Measurements from ENCODE around the gene BIN2. TPM values are rescaled to one million over a fixed set of nuclear protein-coding genes. Genes with fewer than 3 reads are reported as not detected.

BIN2 gene
- total and polyA plus RNA-seq, 10 of the 15 experiments (the other 5 are each of a cell fraction or from before 2014, with no cell fraction given) = 8.6 to 42.9 (median 32.1) TPM

DNA sequence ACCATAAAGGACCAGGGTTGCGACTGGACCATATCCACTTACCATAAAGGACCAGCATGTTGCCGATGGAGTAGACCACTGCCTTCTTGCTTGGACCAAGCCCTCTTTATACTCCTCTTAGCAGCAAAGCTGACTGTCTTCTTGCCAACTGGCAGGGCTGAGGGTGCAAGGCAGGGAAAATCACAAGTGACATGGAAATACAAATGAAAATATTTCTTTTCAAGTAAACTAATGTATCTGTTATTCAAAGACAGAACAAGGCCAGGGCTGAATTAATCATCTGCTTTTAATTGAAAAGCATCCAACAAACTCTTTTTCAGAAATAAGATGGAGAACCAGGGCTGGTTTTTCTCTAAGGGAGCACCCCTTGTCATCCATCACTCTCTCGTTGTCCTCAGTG lies 22.6 kb upstream of the BIN2 start, which contains the start of gene CELA1:
TSS of gene CELA1 (minus strand) at position 99 of the 400 bp plus-strand sequence. CDS start at position 58, 41 bp downstream.
- no peaks in the 10 kb centered on the region for H3K36me3 ChIP-seq (ENCODE audit: control insufficient read depth in 2 of 2, insufficient read depth in 2 of 2, low read length in 1 of 2)
- FAIRE-seq = no peak
- TF ChIP-seq LARP7 (IDR thresholded peaks at IDR 0.05) = no peak
- TF ChIP-seq HDAC6 (IDR thresholded peaks at IDR 0.05; ENCODE audit: unreplicated experiment) = no peak
- TF ChIP-seq, protein P1, sequence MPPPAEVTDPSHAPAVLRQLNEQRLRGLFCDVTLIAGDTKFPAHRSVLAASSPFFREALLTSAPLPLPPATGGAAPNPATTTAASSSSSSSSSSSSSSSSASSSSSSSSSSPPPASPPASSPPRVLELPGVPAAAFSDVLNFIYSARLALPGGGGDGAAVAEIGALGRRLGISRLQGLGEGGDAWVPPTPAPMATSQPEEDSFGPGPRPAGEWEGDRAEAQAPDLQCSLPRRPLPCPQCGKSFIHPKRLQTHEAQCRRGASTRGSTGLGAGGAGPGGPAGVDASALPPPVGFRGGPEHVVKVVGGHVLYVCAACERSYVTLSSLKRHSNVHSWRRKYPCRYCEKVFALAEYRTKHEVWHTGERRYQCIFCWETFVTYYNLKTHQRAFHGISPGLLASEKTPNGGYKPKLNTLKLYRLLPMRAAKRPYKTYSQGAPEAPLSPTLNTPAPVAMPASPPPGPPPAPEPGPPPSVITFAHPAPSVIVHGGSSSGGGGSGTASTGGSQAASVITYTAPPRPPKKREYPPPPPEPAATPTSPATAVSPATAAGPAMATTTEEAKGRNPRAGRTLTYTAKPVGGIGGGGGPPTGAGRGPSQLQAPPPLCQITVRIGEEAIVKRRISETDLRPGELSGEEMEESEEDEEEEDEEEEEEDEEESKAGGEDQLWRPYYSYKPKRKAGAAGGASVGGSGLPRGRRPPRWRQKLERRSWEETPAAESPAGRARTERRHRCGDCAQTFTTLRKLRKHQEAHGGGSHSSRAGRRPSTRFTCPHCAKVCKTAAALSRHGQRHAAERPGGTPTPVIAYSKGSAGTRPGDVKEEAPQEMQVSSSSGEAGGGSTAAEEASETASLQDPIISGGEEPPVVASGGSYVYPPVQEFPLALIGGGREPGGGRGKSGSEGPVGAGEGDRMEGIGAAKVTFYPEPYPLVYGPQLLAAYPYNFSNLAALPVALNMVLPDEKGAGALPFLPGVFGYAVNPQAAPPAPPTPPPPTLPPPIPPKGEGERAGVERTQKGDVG (CRISPR knock-in tag; IDR thresholded peaks at IDR 0.05) = no peak
- TF ChIP-seq POLR2AphosphoS5 (IDR thresholded peaks at IDR 0.05; ENCODE audit: low read length) = no peak
- no peak for TF ChIP-seq SMAD5 (IDR thresholded peaks at IDR 0.05; ENCODE audit: low read depth)
- no peak for TF ChIP-seq ATF7 (IDR thresholded peaks at IDR 0.05; ENCODE audit: low read depth)
- no peak for TF ChIP-seq TAF1 (IDR thresholded peaks at IDR 0.05; ENCODE audit: borderline replicate concordance, low read depth, low read length)
- TF ChIP-seq, protein P2, sequence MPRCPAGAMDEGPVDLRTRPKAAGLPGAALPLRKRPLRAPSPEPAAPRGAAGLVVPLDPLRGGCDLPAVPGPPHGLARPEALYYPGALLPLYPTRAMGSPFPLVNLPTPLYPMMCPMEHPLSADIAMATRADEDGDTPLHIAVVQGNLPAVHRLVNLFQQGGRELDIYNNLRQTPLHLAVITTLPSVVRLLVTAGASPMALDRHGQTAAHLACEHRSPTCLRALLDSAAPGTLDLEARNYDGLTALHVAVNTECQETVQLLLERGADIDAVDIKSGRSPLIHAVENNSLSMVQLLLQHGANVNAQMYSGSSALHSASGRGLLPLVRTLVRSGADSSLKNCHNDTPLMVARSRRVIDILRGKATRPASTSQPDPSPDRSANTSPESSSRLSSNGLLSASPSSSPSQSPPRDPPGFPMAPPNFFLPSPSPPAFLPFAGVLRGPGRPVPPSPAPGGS (IDR thresholded peaks at IDR 0.05; ENCODE audit: borderline replicate concordance, insufficient read depth, low read depth, low read length, poor library complexity, severe bottlenecking) = no peak
- TF ChIP-seq SMC3 (IDR thresholded peaks at IDR 0.05; ENCODE audit: borderline replicate concordance, low read length) = no peak
- TF ChIP-seq, protein P3, sequence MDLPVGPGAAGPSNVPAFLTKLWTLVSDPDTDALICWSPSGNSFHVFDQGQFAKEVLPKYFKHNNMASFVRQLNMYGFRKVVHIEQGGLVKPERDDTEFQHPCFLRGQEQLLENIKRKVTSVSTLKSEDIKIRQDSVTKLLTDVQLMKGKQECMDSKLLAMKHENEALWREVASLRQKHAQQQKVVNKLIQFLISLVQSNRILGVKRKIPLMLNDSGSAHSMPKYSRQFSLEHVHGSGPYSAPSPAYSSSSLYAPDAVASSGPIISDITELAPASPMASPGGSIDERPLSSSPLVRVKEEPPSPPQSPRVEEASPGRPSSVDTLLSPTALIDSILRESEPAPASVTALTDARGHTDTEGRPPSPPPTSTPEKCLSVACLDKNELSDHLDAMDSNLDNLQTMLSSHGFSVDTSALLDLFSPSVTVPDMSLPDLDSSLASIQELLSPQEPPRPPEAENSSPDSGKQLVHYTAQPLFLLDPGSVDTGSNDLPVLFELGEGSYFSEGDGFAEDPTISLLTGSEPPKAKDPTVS (IDR thresholded peaks at IDR 0.05; ENCODE audit: low read depth, low read length) = no peak
- TF ChIP-seq IKZF1 (conservative IDR thresholded peaks at IDR 0.05) = no peak
- TF ChIP-seq, protein P4, sequence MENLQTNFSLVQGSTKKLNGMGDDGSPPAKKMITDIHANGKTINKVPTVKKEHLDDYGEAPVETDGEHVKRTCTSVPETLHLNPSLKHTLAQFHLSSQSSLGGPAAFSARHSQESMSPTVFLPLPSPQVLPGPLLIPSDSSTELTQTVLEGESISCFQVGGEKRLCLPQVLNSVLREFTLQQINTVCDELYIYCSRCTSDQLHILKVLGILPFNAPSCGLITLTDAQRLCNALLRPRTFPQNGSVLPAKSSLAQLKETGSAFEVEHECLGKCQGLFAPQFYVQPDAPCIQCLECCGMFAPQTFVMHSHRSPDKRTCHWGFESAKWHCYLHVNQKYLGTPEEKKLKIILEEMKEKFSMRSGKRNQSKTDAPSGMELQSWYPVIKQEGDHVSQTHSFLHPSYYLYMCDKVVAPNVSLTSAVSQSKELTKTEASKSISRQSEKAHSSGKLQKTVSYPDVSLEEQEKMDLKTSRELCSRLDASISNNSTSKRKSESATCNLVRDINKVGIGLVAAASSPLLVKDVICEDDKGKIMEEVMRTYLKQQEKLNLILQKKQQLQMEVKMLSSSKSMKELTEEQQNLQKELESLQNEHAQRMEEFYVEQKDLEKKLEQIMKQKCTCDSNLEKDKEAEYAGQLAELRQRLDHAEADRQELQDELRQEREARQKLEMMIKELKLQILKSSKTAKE (IDR thresholded peaks at IDR 0.05; ENCODE audit: low read depth, poor library complexity, severe bottlenecking) = no peak
- TF ChIP-seq PKNOX1 (IDR thresholded peaks at IDR 0.05) = no peak
- TF ChIP-seq PML (IDR thresholded peaks at IDR 0.05; ENCODE audit: low read length) = no peak
- no peak for TF ChIP-seq NR2C2 (IDR thresholded peaks at IDR 0.05; ENCODE audit: borderline replicate concordance, control insufficient read depth, insufficient read length, low read depth)
- TF ChIP-seq PAX8 (IDR thresholded peaks at IDR 0.05) = no peak
- no peak for TF ChIP-seq BHLHE40 (IDR thresholded peaks at IDR 0.05; ENCODE audit: borderline replicate concordance in 1 of 2, low read depth in 2 of 2, low read length in 1 of 2)

More for the DNA sequence above, 22.6 kb upstream of the BIN2 start, which contains the start of gene CELA1:
- ChIA-PET POLR2A (no interaction called here), SMC1A (ENCODE audit: uncharacterized antibody, unreplicated experiment) (no interaction called here), RAD21 (ENCODE audit: unreplicated experiment) (no interaction called here), CTCF (no interaction called here)
- Histone ChIP-seq H2AFZ (ENCODE audit: control insufficient read depth, low read depth, low read length) (no peak within 1 kb of the TSS), H3K4me2 (ENCODE audit: control insufficient read depth, insufficient read depth) (no peak within 1 kb of the TSS), H3K27ac (ENCODE audit: control insufficient read depth, insufficient read depth) (no peak within 1 kb of the TSS), H3K27me3 (replicated peaks in 1 of 2; ENCODE audit: control insufficient read depth in 2 of 2, insufficient read depth in 2 of 2, low read length in 1 of 2) (no peaks in the 10 kb centered on the region), H3K4me1 (ENCODE audit: control insufficient read depth, insufficient read depth, low read length) (peaks cover 20% of the 10 kb centered on the region), H3K9me3 (replicated peaks; ENCODE audit: control insufficient read depth, insufficient read depth, low read length) (no peaks in the 10 kb centered on the region), H3K4me3 (no peak within 1 kb of the TSS), H4K20me1 (ENCODE audit: control insufficient read depth, insufficient read depth) (no peaks in the 10 kb centered on the region), H3K79me2 (ENCODE audit: control insufficient read depth, insufficient read depth, low read length) (no peaks in the 10 kb centered on the region), H3K9ac (ENCODE audit: control insufficient read depth, insufficient read depth, low read length) (no peak within 1 kb of the TSS)
- no peak for DNase-seq (ENCODE audit: low read depth, low spot score)
- intact Hi-C loops (cut with micrococcal nuclease; ENCODE audit: unreplicated experiment) = no loop called here
- no peak for ATAC-seq
- in situ Hi-C loops (cut with MboI) = no loop called here
- WGBS (ENCODE audit: insufficient coverage, insufficient replicate concordance, low lambda C conversion rate, missing lambda C conversion rate) = 89% methylated on average over 3 of the region's 3 CpGs
- no TSS peak for BruUV-seq (replicated peaks)
